Activated CD4-positive, alpha-beta T cell treated with anti-CD3 and anti-CD28 coated beads, Interleukin-2, amount 10 ng/mL, durations not matched to agents 24 days and 14 days (primary cell): ENCODE measurements around the gene CDNF. TPM values are rescaled to one million over a fixed set of nuclear protein-coding genes. Genes with fewer than 3 reads are reported as not detected.

Source experiments
- DNase-seq: peaks from one replicate; pipeline ENCODE4 v3.0.0; 2022
- H3K27ac Mint-ChIP-seq: one replicate; pipeline ENCODE4 v1.8.0; 2022; ENCODE audit warnings: mild to moderate bottlenecking, mixed read lengths
- H3K27me3 Mint-ChIP-seq: one replicate; pipeline ENCODE4 v1.8.0; 2022; ENCODE audit warnings: mixed read lengths
- H3K36me3 Mint-ChIP-seq: one replicate; pipeline ENCODE4 v1.8.0; 2022; ENCODE audit warnings: low read depth, mild to moderate bottlenecking, mixed read lengths
- H3K4me1 Mint-ChIP-seq: one replicate; pipeline ENCODE4 v1.8.0; 2021; ENCODE audit warnings: mixed read lengths
- H3K4me3 Mint-ChIP-seq: one replicate; pipeline ENCODE4 v1.8.0; 2022; ENCODE audit warnings: mild to moderate bottlenecking, moderate library complexity, mixed read lengths
- H3K9me3 Mint-ChIP-seq: one replicate; pipeline ENCODE4 v1.8.0; 2021; ENCODE audit warnings: mixed read lengths
- intact Hi-C: fragments of 100-400 bp; cut with micrococcal nuclease; formaldehyde crosslinking; loops from one replicate; pipeline ENCODE4 v1.15.1; 2023
- total RNA-seq: library from RNA; stranded (reverse); gene quantifications from 2 replicates; pipeline ENCODE4 v1.2.3, GENCODE V29; 2022

CDNF gene
- total RNA-seq, 1 donor from 2014 or later: 0.70 TPM

GRCh38 chr10:14801723-14802122 is 36.1 kb downstream of the CDNF start:
- Mint-ChIP-seq H3K27ac (peak overlapping the region; percentile 27), H3K4me1 (no peaks in the 10 kb centered on the region), H3K27me3 (peaks cover 34% of the 10 kb centered on the region), H3K36me3 (no peaks in the 10 kb centered on the region), H3K4me3 (no peak overlapping the region), H3K9me3 (no peaks in the 10 kb centered on the region)
- DNase-seq: no peak
- intact Hi-C loops: no loop called here

- no peak for DNase-seq
- intact Hi-C loops: no loop called here
- no peaks in the 10 kb centered on the region for H3K4me1 Mint-ChIP-seq
- H3K4me3 Mint-ChIP-seq: no peak overlapping the region
- H3K27me3 Mint-ChIP-seq: peaks cover 32% of the 10 kb centered on the region
- H3K36me3 Mint-ChIP-seq: no peaks in the 10 kb centered on the region
- no peak overlapping the region for H3K27ac Mint-ChIP-seq
- no peaks in the 10 kb centered on the region for H3K9me3 Mint-ChIP-seq
Observed at GRCh38 chr10:14800397-14800796, 37.4 kb downstream of the CDNF start.

GRCh38 chr10:14798636-14799035 is 39.2 kb downstream of the CDNF start:
- Mint-ChIP-seq H3K4me1 (no peaks in the 10 kb centered on the region), H3K27me3 (peaks cover 32% of the 10 kb centered on the region), H3K36me3 (no peaks in the 10 kb centered on the region), H3K9me3 (no peaks in the 10 kb centered on the region), H3K27ac (no peak overlapping the region), H3K4me3 (no peak overlapping the region)
- intact Hi-C loops: no loop called here
- DNase-seq: no peak

DNA sequence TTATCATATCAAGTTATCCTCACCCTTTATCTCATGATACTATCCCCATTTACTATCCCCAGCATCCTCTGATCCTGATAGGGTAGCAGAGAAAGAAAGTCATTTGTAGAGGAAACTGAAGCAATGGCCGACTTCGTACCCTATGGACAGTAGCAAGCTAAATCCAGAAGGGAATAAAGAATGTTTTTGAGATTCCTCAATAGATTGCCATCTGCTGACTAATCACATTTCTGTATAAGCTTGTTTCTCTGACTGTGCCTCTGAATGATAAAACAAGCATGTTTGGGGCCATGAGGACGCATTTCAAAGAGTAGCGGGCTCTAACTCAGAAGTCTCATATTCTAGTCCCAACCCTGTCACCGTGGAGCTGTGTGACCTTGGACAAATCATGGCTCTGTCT is 49.9 kb downstream of the CDNF start:
- Mint-ChIP-seq H3K27ac (no peak overlapping the region), H3K4me3 (no peak overlapping the region), H3K27me3 (no peaks in the 10 kb centered on the region), H3K4me1 (no peaks in the 10 kb centered on the region), H3K9me3 (peaks cover 6% of the 10 kb centered on the region), H3K36me3 (peaks cover 1% of the 10 kb centered on the region)
- intact Hi-C loops: no loop called here
- DNase-seq: no peak

DNA sequence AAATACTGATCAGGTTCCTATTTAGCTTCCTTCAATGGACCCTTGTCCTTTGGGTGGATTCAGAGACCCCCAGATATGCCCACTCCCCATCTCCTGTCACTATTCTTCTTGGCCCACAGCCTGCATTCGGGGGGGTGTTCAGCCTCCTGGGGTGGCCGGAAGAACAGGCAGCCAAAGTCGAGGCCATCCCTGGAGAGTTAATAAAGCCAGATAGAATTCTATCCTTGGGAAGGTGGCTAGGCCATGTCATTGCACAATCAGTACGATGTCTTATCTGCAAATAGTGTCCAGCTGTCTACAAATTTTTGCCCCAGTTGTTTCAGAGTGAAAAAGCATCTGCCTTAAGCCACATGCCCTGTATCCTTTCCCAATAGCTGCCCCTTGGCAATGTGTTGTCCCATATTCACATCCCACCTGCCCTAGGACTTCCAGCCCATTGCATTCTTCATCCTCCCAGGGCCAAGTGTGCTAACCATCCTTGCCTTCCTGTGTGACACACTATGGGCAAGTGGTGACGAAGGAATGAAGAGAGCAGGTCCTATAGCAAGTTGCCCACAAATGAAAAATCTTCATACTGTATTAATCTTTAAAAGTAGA is 53.3 kb downstream of the CDNF start:
- Mint-ChIP-seq H3K4me1 (peaks cover 7% of the 10 kb centered on the region), H3K4me3 (no peak overlapping the region), H3K27ac (no peak overlapping the region), H3K9me3 (peaks cover 5% of the 10 kb centered on the region), H3K27me3 (no peaks in the 10 kb centered on the region), H3K36me3 (peaks cover 1% of the 10 kb centered on the region)
- DNase-seq: no peak
- intact Hi-C loops: no loop called here

DNA sequence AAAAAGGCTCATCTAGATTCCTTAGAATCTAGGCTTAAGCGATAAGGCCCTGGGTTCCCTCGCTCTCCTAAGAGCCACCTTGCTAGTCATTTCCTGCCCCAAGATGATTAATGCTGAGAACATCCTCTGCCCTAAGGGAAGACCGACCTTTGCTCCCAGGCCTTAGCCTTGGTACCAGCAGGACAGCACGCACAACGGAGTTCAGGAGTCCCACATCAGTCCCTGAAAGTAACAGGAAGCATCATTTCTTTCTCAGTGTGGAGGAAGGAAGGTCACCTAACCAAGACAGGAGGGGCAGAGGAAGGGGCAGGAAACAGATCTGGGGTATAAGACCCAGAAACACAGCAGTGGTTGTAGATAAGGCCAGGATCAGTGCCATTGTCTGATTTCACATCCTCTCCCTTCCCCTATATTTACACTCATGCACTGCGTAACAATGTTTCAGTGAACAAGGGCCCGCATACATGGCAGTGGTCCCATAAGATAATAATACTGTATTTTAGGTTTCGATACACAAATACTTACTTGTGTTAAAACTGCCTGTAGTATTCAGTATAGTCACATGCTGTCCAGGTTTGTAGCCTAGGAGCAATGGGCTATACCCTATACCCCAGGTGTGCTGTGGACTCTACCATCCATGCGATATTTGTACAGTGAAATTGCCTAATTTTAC is 55.0 kb downstream of the CDNF start:
- intact Hi-C loops: no loop called here
- H3K4me1 Mint-ChIP-seq: peaks cover 9% of the 10 kb centered on the region
- no peak overlapping the region for H3K27ac Mint-ChIP-seq
- H3K36me3 Mint-ChIP-seq: peaks cover 1% of the 10 kb centered on the region
- no peaks in the 10 kb centered on the region for H3K9me3 Mint-ChIP-seq
- H3K4me3 Mint-ChIP-seq: no peak overlapping the region
- H3K27me3 Mint-ChIP-seq: no peaks in the 10 kb centered on the region
- peak; percentile 57 for DNase-seq

- Mint-ChIP-seq H3K36me3 (peaks cover 1% of the 10 kb centered on the region), H3K9me3 (no peaks in the 10 kb centered on the region), H3K27ac (no peak overlapping the region), H3K27me3 (no peaks in the 10 kb centered on the region), H3K4me3 (no peak overlapping the region), H3K4me1 (peaks cover 9% of the 10 kb centered on the region)
- no peak for DNase-seq
- intact Hi-C loops: no loop called here
Observed at GRCh38 chr10:14781763-14782162, 56.1 kb downstream of the CDNF start.

DNA sequence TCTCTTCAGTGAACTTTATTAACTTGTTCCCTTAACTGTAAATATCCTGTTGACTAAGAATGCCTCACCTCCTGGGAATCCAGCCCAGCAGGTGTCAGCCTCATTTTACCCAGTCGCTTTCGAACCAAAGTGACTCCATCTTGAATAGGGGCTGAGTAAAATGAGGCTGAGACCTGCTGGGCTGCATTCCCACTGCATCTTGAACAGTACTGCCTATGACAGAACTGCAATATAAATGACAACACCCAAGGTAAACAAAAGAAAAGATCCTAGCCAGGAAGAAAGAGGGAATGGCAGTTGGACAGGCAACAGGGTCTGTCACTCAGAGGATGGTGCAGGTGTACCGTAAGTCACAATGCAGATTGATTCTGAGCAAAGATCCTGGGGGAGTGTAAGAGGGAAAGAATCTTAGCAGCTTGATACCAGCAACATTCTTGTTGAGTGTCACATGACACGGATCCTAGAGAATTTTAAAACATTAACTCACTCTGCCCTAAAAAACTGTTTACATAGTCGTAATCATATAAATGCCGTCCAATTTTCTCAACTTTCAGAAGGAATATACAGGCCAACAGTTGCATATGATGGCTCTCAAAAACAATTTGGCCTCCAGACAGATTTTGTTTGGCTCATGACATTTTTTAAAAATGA is 58.7 kb downstream of the CDNF start:
- Mint-ChIP-seq H3K27me3 (peaks cover 4% of the 10 kb centered on the region), H3K27ac (no peak overlapping the region), H3K4me3 (no peak overlapping the region), H3K4me1 (peaks cover 9% of the 10 kb centered on the region), H3K9me3 (peaks cover 1% of the 10 kb centered on the region), H3K36me3 (no peaks in the 10 kb centered on the region)
- DNase-seq: no peak
- intact Hi-C loops: no loop called here

DNA sequence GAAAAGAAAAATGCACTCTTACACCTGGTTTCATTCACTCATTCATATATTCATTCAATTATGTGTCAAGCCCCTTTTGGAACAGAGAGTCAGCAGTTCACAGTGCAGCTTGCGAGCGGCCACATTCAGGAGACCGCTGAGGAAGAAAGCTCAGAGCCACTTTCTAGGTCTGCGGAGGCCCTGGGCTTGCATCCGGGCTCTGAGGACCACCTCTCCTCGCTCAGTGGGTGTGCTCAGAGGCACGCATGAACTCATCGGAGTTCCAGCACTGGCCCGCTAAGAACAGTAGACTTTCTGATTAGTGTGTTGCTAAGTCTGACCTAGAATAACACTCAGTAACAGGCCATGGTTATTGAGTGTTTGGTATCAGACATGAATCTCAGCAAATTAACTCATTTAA is 61.3 kb downstream of the CDNF start:
- Mint-ChIP-seq H3K4me3 (no peak overlapping the region), H3K27me3 (peaks cover 10% of the 10 kb centered on the region), H3K36me3 (no peaks in the 10 kb centered on the region), H3K4me1 (peaks cover 4% of the 10 kb centered on the region), H3K27ac (no peak overlapping the region), H3K9me3 (peaks cover 4% of the 10 kb centered on the region)
- intact Hi-C loops: no loop called here
- DNase-seq: no peak

DNA sequence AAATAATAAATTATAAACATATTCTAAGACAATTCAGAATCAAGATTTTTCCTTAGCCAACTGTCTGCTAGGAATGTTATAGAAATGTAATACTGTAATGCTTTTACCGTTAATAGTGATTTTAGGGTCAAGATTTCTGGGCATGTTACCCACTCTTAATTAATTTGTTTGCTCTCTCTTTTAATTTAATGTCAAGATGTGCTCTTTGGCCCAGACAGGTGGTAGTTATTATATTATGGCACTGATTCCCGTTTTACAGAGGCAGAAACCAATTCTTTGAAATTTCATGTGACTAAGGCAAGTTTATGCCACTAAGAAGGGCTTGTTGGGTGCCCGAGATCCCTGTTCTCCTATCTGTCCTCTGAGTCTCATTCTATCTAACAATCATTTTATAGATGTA is 62.2 kb downstream of the CDNF start:
- Mint-ChIP-seq H3K27ac (no peak overlapping the region), H3K9me3 (peaks cover 4% of the 10 kb centered on the region), H3K27me3 (peaks cover 10% of the 10 kb centered on the region), H3K4me1 (peaks cover 4% of the 10 kb centered on the region), H3K36me3 (no peaks in the 10 kb centered on the region), H3K4me3 (no peak overlapping the region)
- no peak for DNase-seq
- intact Hi-C loops: no loop called here

- H3K4me1 Mint-ChIP-seq: peaks cover 4% of the 10 kb centered on the region
- H3K4me3 Mint-ChIP-seq: no peak within 1 kb of the TSS
- peaks cover 4% of the 10 kb centered on the region for H3K9me3 Mint-ChIP-seq
- H3K36me3 Mint-ChIP-seq: no peaks in the 10 kb centered on the region
- peaks cover 10% of the 10 kb centered on the region for H3K27me3 Mint-ChIP-seq
- no peak within 1 kb of the TSS for H3K27ac Mint-ChIP-seq
- no peak for DNase-seq
- intact Hi-C loops: no loop called here
Observed at GRCh38 chr10:14774797-14775196, 63.0 kb downstream of the CDNF start, which contains the start of gene FAM107B. TSS of gene FAM107B (minus strand) at chr10:14774897. CDS start at chr10:14774663, 234 bp downstream.

DNA sequence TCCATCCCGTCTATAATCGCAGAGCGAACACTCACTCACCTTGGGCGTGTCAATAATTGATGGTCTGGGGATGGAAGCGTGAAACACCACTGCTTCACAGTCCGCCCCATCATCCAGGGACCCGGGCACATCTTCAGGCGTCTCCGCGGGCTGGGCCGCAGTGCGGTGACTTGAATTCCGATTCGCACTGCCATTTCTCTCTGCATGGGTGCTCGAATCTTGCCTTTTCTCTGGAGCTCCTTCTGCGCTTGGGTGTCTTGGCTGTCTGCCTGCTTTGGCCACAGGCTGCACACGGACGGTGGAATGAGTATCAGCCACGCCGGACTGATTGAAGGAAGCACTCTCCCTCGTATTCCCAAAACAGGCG is 63.6 kb downstream of the CDNF start:
- Mint-ChIP-seq H3K27me3 (peaks cover 10% of the 10 kb centered on the region), H3K27ac (no peak overlapping the region), H3K4me3 (no peak overlapping the region), H3K9me3 (peaks cover 4% of the 10 kb centered on the region), H3K4me1 (peaks cover 4% of the 10 kb centered on the region), H3K36me3 (no peaks in the 10 kb centered on the region)
- DNase-seq: no peak
- intact Hi-C loops: no loop called here

DNA sequence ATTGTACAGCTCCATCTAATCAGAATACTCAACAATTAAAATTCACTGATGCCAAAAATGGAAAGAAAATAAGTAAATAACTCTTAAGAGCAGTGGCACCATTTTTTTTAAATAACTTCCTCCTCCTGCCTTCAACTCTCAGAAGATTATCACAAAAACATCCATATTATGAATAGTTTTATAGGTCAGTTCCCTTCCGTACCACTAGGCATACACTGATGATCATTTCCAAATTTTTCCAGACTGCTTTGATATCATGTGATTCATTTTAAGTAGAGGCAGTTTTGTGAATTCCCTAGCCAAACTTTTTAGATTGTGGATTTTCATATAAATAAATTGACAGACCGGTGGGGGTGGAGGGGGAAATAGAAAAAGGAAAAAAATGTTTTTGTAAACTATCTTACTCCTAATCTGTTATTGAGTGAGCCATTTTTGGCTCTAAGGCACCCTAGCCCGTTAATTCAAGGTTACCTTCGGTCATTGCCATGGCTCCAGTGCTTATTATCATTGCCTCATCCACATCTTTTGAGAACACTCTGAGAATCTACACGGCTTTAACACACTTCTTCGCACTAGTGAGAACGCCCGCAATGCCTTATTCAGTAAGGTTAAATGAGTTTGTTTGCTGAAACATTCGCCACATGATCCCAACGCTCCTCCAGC is 64.2 kb downstream of the CDNF start:
- Mint-ChIP-seq H3K4me1 (peaks cover 4% of the 10 kb centered on the region), H3K4me3 (no peak overlapping the region), H3K36me3 (no peaks in the 10 kb centered on the region), H3K27ac (no peak overlapping the region), H3K9me3 (peaks cover 4% of the 10 kb centered on the region), H3K27me3 (peaks cover 10% of the 10 kb centered on the region)
- no peak for DNase-seq
- intact Hi-C loops: no loop called here

DNA sequence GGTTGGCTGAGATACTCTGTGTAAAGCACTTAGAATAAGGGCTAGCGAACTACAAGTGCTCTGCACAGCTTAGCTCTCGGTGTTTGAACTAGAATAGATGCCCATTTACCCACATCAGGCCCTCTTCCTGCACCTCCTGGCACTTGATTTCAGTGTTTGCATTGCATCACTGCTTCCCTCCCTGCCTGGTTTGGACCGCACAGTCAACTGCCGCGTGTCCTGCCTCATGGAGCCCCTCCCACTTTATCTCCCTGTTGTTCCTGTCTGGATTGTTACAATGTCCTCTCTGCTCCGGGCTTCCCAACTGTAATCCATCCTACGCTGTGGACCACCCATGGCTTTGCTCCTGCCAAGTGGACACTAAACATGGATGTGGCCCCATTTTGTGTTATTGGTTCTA is 65.4 kb downstream of the CDNF start:
- peaks cover 4% of the 10 kb centered on the region for H3K9me3 Mint-ChIP-seq
- no peak for DNase-seq
- no peak overlapping the region for H3K4me3 Mint-ChIP-seq
- H3K36me3 Mint-ChIP-seq: no peaks in the 10 kb centered on the region
- intact Hi-C loops: no loop called here
- no peak overlapping the region for H3K27ac Mint-ChIP-seq
- H3K4me1 Mint-ChIP-seq: peaks cover 2% of the 10 kb centered on the region
- peaks cover 11% of the 10 kb centered on the region for H3K27me3 Mint-ChIP-seq
